ENCODE measurements around the gene SLC26A2. TPM values are rescaled to one million over a fixed set of nuclear protein-coding genes. Genes with fewer than 3 reads are reported as not detected.
A peak's percentile ranks its signal among the peaks of the same experiment; 100 is the strongest.
"Not testable (repeated sequence)": the region's sequence is repeated elsewhere in the genome, so short reads cannot be mapped to it uniquely, and the experiment has no call there.

The SLC26A2 gene
- total RNA-seq, 1 donor from 2014 or later = 3.2 TPM

GRCh38 chr5:149936044-149936699 lies 24.4 kb upstream of the SLC26A2 start:
- no peak for ATAC-seq
- DNase-seq = no peak
- intact Hi-C loops (cut with micrococcal nuclease) = no loop called here

DNA sequence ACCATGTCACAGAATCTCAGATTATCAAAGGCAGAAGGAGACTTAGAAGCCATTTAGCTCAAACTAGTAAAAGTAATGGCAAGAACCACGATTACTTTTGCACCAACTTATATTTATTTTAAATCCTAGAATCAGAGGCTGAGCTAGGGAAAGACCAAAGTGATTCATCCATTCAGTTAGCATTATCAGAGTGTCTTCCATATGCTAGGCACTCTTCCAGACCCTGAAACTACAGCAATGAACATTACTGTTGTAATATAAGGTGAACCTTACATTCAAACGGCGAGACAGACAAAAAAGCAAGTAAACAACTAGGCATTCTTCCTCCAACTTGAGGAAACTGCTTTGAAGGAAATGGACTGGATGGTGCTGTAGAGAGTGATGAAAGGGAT lies 23.9 kb upstream of the SLC26A2 start:
- no peak for DNase-seq
- ATAC-seq = no peak
- intact Hi-C loops (cut with micrococcal nuclease) = no loop called here

GRCh38 chr5:149937610-149938009 lies 22.9 kb upstream of the SLC26A2 start:
- ATAC-seq (peak; percentile 9), DNase-seq (no peak)
- intact Hi-C loops (cut with micrococcal nuclease) = no loop called here

DNA sequence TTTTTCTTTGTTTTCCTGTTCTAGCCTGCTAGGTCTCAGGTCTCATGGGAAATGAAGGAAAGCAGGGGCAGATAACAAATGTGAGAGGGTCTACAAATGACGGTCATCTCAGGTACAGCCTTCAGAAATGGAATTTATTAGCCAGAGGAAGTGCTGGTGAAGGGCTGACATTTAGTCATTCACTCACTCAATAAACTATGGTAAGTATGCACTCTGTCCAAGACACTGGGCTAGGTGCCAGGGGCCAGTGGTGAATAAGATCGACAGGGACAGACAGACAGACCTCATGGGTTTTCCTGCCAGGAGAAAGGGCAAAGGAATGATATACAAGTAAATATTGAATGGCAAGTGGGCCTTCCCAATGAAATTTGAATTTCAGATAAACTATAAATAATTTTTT lies 22.3 kb upstream of the SLC26A2 start:
- intact Hi-C loops (cut with micrococcal nuclease) = no loop called here
- ATAC-seq = peak; percentile 93
- peak; percentile 87 for DNase-seq

GRCh38 chr5:149938791-149939358 lies 21.7 kb upstream of the SLC26A2 start:
- no peak for DNase-seq
- intact Hi-C loops (cut with micrococcal nuclease) = no loop called here
- no peak for ATAC-seq

- DNase-seq = no peak
- ATAC-seq = peak; percentile 18
- intact Hi-C loops (cut with micrococcal nuclease) = no loop called here
Measured at GRCh38 chr5:149939546-149939945, 21.0 kb upstream of the SLC26A2 start.

DNA sequence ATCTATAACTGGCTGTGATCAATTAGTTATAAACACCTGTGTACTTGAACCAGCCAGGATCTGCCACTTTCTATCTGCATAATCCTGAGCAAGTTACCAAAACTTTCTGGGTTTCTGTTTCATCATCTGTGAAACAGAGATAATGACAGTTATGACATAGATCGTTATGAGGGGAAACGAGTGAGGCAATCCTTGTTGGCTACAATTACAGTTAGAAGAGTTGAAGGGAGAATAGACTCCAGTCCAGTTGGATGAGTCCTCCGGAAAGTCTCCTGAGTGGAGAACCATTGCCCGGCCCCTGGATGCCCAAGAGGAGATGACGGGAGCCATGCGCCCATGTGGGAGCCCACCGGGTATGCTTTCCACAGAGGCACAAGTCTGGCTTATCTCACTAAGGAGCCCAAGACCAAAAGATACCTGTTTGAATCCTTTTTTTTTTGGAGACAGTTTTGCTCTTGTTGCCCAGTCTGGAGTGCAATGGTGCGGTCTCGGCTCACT lies 20.4 kb upstream of the SLC26A2 start:
- intact Hi-C loops (cut with micrococcal nuclease) = no loop called here
- no peak for DNase-seq
- ATAC-seq = no peak

GRCh38 chr5:149940941-149941644 lies 19.5 kb upstream of the SLC26A2 start:
- intact Hi-C loops (cut with micrococcal nuclease) = no loop called here
- no peak for DNase-seq
- ATAC-seq = no peak

DNA sequence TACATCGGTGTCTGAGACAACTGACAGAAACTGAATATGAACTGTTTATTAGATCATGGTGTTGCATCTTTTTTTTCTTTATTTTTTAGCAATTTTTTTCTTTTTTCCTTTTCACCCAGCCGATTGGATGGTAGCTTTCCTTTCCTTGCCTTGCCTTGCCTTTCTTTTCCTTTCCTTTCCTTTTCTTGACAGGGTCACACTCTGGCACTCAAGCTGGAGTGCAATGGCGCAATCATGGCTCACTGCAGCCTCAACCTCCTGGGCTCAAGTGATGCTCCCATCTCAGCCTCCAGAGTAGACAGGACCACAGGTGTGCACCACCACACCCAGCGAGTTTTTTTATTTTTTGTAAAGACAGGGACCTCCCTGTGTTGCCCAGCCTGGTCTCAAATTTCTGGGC lies 18.8 kb upstream of the SLC26A2 start:
- intact Hi-C loops (cut with micrococcal nuclease) = no loop called here

DNA sequence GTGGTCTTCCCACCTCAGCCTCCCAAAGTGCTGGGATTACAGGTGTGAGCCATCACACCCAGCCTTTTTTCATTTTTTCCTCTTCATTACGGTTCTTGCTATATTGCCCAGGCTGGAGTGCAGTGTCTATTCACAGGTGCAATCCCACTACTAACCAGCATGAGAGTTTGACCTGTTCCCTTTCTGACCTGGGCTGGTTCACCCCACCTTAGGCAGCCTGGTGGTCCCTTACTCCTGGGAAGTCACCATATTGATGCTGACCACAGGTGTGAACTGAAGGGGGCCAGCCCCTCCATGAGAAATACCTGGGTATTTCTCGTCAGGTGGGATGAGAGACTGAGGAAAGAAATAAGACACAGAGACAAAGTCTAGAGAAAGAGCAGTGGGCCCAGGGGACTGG lies 18.4 kb upstream of the SLC26A2 start:
- intact Hi-C loops (cut with micrococcal nuclease) = no loop called here
- DNase-seq (no peak), ATAC-seq (no peak)

More for the DNA sequence above, 18.8 kb upstream of the SLC26A2 start:
- no peak for ATAC-seq
- no peak for DNase-seq

DNA sequence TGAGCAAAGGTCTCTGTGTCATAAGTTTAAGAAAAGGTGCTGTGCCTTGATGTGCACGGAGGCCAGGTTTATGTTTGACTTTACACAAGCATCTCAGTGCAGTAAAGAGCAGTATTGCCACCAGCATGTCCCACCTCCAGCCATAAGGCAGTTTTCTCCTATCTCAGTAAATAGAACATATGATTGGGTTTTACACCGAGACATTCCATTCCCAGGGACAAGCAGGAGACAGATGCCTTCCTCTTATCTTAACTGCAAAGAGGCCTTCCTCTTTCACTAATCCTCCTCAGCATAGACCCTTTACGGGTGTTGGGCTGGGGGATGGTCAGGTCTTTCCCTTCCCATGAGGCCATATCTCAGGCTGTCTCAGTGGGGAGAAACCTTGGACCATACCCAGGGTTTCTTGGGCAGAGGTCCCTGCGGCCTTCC lies 17.8 kb upstream of the SLC26A2 start:
- DNase-seq; ATAC-seq; intact Hi-C loops (cut with micrococcal nuclease): not testable (repeated sequence)

DNA sequence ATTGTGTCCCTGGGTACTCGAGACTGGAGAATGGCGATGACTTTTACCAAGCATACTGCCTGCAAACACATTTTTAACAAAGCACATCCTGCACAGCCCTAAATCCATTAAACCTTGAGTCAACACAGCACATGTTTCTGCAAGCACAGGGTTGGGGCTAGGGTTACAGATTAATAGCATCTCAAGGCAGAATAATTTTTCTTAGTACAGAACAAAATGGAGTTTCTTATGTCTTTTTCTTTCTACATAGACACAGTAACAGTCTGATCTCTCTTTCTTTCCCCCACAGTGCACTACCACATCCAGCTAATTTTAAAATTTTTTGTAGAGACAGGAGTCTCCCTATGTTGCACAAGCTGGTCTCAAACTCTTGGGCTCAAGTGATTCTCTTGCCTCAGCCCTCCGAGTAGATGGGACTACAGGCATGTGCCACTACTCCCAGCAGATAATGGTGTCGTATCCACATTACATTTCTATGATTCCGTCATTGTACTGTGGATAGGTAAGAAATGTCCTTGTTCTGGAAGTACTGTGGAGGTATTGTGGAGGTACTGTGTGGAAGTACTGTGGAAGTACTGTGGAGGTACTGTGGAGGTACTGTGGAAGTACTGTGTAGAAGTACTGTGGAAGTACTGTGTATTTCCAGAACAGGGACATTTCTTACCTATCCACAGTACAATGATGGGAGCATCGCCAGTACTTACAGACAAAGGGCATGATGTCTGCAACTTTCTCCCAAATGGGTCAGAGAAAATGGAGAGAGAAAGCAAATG lies 17.2 kb upstream of the SLC26A2 start:
- intact Hi-C loops (cut with micrococcal nuclease); DNase-seq; ATAC-seq: not testable (repeated sequence)

DNA sequence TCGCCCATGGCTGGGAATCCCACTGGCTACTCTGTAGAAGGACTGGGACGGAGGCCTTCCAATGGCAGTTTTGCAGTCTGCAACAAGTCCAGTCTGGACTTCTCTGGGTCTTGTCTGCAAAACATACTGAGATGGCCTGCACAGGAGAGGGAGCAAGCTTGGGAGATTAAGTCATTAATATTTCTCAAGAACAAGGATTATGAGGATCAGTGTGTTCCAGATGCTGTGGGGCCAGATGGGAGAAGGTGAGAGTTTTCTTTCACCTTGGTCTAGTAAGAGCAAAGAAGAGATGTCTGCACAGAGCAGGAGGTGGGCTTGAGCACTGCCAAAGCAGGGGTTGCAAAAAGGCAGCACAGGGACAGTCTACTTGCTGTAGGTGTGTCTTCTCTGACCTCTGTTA lies 15.9 kb upstream of the SLC26A2 start, which contains the start of gene PDE6A:
Gene PDE6A, minus strand, starts transcription at position 128 of the 400 bp plus-strand sequence. Its CDS starts 120 bp downstream, at position 8.
- DNase-seq = no peak
- intact Hi-C loops (cut with micrococcal nuclease) = no loop called here
- ATAC-seq = no peak

- ATAC-seq (no peak), DNase-seq (no peak)
- intact Hi-C loops (cut with micrococcal nuclease) = no loop called here
Measured at GRCh38 chr5:149946118-149946517, 14.4 kb upstream of the SLC26A2 start.

DNA sequence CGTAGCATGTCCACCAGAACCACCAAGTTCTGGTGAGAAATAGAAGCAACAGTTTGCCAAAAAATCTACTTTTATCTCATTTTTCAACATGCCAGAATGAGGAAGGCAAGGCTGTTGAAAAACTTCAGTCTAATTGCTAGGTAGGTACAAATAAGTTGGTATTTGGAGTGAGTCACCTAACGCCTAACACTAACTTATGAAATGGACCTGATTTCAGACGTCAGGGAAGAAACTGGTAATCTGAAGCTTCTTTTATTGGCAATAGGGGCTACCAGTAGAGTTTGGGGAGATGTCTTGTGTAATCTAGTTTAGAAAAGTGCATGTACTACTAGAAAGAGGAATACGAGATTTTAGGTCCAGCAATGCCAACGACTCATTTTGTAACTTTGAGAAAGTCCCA lies 11.6 kb upstream of the SLC26A2 start:
- DNase-seq = no peak
- ATAC-seq = no peak
- intact Hi-C loops (cut with micrococcal nuclease) = no loop called here

GRCh38 chr5:149951138-149951749 lies 9.3 kb upstream of the SLC26A2 start:
- DNase-seq (no peak), ATAC-seq (no peak)
- intact Hi-C loops (cut with micrococcal nuclease) = no loop called here

DNA sequence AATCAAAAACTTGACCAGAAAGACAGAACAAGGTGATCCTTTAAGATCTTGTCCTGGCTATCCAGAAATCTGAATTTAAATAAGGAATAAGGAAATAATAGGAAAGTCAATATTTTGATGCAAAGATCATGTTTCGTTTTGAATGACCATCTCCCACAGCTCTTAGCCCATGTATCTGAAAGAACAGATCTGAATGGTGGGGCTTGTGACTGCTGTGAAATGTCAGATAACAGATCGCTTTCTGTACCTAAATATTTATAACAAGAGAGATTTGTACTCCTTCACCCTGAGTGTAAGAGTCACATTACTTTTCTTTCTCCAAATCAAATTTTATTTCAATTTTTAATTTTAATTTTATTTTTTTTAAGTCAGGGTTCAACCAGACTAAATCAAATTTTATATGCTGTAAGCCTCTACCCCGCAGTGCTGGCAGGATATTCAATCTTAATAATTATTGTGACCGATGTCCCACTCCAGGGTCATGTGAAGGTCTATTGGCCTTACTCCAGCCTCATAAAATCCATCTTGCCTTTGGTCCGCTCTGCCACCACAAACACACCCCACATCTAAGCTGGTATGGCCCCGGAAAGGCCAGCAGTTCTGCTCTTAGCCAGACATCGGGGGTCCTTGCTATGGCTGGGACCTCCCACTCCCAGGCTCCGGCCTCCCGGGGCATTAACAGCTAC lies 7.0 kb upstream of the SLC26A2 start:
- DNase-seq (no peak), ATAC-seq (no peak)
- intact Hi-C loops (cut with micrococcal nuclease) = no loop called here

DNA sequence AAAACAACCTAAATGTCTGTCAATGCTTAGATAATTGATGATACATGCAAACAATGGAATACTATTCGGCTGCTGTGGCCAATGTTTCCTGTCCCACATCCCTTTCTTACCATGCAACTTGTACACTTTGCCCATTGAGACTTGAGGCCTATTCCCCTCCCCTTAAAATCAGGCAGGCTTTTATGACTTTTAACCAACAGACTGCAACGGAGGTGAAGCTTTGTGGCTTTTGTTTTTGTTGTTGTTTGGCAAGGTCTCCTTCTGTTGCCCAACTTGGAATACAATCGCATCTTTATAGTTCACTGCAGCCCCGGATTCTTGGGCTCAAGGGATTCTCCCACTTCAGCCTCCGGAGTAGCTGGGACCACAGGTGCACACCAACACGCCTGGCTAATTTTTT lies 5.8 kb upstream of the SLC26A2 start:
- ATAC-seq (no peak), DNase-seq (no peak)
- intact Hi-C loops (cut with micrococcal nuclease) = no loop called here

GRCh38 chr5:149956685-149957084 lies 3.9 kb upstream of the SLC26A2 start:
- ATAC-seq (no peak), DNase-seq (no peak)
- intact Hi-C loops (cut with micrococcal nuclease) = no loop called here

Measured in left ventricle myocardium superior (tissue), 1 donor.